GM10266 (cell line): ENCODE results near the gene KRT31.
"Not testable (repeated sequence)": the region's sequence is repeated elsewhere in the genome, so short reads cannot be mapped to it uniquely, and the experiment has no call there.

Experiments
- DNase-seq: peaks from one replicate; pipeline ENCODE4 v3.0.0; 2012; ENCODE audit errors: extremely low spot score
- CTCF ChIP-seq: IDR thresholded peaks from 2 replicates; pipeline ENCODE4 v1.5.1; 2012; ENCODE audit warnings: mild to moderate bottlenecking, low read depth; ENCODE audit not compliant: control insufficient read depth, insufficient read depth; ENCODE audit errors: missing control alignments

Gene KRT31

GRCh38 chr17:41352597-41353366 lies 44.6 kb downstream of the KRT31 start:
- DNase-seq, result no peak
- no peak for TF ChIP-seq CTCF

GRCh38 chr17:41351177-41351576 lies 46.2 kb downstream of the KRT31 start:
- no peak for TF ChIP-seq CTCF
- no peak for DNase-seq

- not testable (repeated sequence) for DNase-seq
Observed at GRCh38 chr17:41350381-41350878, 47.0 kb downstream of the KRT31 start, which contains the start of gene KRT33A. KRT33A (minus strand) TSS chr17:41350828; CDS start chr17:41350767, 61 bp downstream.

- no peak for DNase-seq
- TF ChIP-seq CTCF, result no peak
Observed at GRCh38 chr17:41347869-41348760, 49.3 kb downstream of the KRT31 start.

GRCh38 chr17:41346421-41346820 lies 51.0 kb downstream of the KRT31 start:
- not testable (repeated sequence) for DNase-seq

- no peak for TF ChIP-seq CTCF
- no peak for DNase-seq
Observed at GRCh38 chr17:41345992-41346391, 51.4 kb downstream of the KRT31 start.
